Forelimb muscle (tissue), 1 donor: ENCODE measurements around the gene LTA4H. TPM values are rescaled to one million over a fixed set of nuclear protein-coding genes. Genes with fewer than 3 reads are reported as not detected.

Experiments used
- DNase-seq: peaks from one replicate; pipeline ENCODE4 v3.0.0-alpha.2; 2013; ENCODE audit warnings: low read depth
- polyA plus RNA-seq: library from polyadenylated mRNA; unstranded; fragments of 120-200 nt; gene quantifications from one replicate; pipeline ENCODE4 v1.2.1, GENCODE V29; 2013; ENCODE audit not compliant: insufficient read length

The LTA4H gene
- polyA plus RNA-seq, 1 donor, result 74.4 TPM

DNA sequence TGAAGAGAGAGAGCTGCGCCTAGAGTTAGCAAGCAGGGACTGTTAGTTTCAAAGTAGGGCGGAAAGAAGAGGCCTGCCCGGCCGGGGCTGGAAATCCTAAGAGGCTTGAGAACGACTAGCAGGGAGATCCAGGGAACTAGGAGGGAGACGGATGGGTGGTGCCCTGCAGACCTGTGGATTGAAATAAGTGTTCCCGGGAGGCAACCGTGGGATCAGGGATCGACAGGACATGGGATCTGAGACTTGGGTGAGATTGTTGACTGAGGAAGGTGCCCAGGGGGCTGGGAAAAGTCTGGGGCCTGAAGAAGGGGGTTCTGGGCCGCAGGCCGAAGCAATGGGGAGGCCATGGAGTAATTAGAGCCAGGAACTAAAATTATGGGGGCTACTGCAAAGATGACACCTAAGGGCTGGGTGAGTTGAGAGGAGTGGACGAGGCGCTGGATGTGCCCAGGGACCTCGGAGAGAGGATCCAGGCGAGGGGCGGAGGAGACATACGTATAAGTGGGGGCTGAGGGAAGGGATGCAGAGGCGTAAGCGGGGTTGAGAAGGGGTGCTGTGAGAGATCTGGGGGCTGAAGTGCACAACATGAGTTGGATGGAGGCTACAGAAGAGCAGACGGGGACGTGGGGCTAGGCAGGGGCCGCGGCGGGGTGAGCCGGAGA lies 635 bp downstream of the LTA4H start:
- DNase-seq, result no peak

DNA sequence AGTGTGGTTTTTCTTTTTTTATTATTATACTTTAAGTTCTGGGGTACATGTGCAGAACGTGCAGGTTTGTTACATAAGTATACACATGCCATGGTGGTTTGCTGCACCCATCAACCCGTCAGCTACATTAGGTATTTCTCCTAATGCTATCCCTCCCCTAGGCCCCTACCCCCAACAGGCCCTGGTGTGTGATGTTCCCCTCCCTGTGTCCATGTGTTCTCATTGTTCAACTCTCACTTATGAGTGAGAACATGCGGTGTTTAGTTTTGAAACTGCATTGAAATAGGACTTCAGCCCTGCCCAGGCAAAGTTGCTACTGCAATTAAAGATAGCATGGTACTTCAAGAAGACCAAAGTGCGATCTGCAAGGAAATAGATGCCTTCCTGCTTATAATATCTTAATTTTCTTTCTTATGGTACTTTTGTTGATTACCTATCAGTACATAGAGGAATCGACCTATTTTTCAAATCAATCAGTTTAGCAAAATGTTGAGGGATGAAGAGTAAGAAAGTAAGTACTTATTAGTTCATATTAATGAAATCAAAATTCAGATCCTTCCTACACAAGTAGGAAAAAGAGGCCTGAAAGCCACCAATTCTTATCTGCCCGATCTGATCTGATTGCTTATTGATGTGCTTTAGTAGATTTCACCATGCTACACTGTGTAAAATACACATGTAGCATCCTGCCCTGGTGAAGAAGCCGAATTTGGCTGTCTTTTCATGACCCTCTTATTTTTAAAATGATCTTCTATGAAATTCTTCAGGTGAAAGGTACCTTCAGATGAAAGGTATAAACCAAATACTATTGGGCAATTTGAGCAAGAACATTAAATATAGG lies 1.6 kb downstream of the LTA4H start:
- no peak for DNase-seq

DNA sequence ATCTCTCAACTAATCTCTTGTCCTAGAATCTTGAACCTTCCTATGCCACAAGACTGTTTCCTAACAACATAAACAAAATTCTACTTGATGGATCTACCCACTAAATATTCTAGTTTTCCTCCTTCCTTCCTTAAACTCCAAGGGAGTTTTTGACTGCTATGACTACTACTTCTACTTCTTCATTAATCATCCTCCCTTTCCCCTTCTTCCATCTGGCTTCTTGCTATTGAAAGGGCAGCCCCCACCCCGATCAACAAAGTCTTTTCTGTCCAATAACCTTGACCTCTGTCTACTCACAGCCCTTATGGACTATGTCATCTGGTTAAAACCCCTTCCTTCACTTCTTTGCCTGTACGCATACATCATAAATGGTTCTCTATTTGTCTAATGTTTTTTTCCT lies 5.6 kb downstream of the LTA4H start:
- DNase-seq, result no peak

DNA sequence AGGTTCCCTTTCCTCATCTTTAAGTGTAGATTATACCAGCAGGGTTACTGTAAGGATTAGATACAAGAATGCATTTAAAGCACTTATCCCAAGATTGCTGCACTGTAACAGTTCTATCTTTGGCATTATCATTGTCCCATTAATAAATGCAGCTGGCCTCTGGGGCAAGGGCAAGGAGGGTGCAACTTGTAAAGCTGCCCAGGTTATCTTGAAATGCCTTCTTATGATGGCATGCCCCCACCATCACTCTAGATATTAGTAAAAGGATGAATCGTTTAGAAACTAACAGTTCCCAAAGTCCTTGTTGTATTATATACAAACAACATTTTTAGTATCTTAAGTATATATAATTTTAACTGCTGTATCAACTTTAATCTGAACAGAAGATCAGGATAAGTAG lies 6.8 kb downstream of the LTA4H start:
- DNase-seq, result no peak

DNA sequence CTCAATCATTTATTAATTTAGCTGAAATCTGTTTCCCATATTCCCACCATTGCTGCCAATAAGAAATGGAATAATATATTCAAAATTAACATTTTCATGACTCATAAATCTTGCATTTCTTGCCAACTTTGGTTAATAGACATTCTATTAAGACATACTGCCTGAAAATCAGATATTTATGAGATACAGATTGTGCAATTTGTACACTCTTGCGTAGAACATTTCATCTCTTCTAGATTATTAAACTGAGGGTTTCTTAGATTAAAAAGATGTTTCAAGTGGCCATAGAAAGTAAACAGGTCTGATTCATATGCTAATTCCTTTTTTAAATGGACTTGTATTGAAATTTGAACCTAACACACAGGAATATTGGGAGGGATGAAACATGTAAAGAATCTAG lies 9.1 kb downstream of the LTA4H start:
- DNase-seq, result no peak

DNA sequence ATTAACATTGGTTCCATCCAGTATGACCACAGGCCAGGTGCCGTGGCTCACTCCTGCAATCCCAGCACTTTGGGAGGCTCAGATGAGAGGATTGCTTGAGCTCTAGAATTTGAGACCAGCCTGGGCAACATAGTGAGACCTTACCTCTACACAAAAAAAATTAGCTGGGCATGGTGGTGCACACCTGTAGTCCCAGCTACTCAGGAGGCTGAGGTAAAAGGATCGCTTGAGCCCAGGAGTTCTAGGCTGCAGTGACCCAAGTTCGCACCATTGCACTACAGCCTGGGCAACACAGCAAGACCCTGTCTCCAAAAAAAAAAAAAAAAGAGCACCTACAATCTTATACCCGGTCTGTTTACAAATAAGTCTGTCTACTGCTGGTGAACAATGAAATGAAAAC lies 9.9 kb downstream of the LTA4H start:
- DNase-seq, result no peak

DNA sequence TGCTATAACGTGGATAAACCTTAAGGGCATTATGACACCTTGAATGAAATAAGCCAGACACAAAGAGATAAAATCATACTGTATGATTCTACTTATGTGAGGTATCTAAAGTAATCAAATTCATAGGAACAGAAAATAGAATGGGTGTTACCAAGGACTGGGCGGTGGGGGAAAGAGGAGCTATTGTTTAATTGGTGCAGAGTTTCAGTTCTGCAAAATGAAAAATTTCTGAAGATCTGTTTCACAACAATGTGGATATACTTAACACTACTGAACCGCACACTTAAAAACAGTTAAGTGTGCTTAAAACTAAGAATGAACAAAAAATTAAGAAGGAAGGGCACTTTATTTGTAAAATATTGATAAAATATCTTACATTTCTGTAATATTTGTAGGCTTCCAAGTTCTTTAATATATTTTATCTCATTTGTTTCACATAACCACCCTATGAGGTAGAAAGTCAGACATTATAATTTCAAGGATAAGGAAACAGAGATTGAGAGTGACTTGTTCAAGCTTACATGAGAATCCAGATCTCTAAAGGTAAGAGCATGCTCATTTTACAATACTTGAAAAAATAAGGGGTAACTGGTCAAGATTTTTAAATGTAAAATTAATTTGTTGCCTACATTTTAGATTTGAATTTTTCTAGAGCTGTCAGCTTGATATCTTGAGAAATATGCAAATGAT lies 14.9 kb downstream of the LTA4H start:
- no peak for DNase-seq

DNA sequence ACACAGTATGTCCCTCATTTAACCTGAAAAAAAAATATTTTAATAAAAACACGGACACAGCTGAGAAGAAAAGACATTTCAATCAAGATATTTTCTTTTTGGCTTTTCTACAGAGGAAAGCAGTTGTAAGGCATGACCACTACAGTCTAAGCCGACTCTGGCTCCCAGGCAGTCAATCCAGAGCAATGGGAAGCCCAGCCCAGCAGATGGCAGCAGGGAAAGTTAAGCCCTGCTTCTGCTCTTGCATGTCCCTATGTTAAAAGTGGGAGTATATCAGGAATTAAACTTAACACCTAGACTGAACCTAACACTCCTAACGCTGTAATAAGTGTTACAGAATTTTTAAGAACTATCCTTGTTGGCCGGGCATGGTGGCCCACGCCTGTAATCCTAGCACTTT lies 19.7 kb downstream of the LTA4H start:
- no peak for DNase-seq

DNA sequence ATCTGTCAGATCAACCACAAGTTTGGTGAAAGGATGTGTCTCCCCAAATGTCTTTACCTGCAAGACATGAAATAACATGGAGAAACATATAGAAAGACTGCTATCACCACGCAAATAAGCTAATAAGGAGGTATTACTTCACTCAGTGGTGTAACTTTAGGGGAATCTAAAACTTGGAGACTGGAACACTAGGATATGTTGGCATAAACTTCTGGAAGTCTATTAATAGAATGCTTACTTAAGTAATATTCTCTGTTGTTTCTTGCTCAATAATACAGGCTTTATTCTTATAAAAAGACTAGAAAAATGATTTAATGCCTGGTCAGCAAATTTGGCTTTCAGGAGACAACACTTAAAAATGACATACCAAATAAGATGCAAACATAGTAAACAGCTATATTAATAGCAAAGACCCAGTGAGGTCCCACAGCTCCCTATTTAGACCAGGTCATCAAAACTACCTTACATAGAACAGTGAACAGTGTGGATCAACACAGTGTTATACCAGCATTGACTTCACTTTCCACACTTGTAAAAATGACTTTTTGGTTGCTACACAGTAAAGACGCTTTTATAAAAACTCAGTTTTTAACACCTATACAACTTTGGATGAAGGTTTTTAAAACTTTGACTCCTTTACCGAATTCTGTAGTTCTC lies 20.3 kb downstream of the LTA4H start:
- no peak for DNase-seq

DNA sequence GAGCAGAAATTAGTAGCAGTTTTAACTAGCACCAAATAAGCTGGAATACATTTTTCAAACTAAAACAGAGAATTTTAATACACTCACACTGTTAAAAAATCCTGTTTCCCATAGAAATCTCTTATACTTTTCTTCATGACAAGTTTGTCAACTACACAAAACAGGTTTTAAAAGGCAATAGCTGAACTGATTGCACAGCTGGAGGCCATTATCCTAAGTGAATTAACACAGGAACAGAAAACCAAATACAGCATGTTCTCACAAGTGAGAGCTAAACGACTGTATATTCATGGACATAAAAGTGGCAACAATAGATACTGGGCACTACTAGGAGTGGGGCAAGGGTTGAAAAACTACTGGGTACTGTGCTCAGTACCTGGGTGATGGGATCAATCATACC lies 27.7 kb downstream of the LTA4H start:
- DNase-seq, result no peak

DNA sequence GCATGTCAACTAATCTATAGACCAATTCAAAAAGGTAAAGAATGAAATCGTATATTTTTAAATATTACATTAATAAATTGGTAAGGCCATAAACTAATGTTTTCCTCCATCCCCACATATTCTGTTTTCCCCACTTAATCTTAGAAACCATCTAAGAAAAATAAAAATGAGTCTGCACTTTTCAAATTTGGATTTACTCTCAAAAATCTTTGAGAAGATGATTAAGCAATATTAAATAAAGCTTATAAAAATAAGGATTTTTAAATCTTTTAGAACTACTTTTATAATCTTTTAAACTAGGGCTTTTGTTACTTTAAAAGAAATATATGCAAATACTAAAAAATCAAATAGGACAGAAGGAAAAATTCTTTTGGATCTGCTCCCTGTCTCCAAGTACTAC lies 28.7 kb downstream of the LTA4H start:
- DNase-seq, result no peak

DNA sequence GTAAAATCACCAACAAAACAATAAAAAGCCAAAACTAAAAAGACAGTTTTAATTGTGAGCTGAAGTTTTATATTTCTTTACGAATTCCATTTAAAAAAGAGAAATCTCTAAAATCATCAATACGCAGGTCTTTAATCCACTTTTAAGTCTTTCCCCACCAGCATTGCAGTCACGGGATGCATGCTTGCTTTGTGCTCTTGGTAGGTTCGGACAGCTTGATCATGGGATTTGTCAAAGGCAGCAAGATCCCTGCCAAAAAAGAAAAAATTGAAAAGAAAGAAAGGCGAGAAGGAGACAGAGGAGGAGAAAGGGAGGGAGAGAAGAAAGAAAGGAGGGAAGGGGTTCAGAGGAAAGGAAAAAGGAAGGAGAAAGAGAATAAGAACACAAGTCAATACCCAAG lies 34.5 kb downstream of the LTA4H start:
- no peak for DNase-seq

DNA sequence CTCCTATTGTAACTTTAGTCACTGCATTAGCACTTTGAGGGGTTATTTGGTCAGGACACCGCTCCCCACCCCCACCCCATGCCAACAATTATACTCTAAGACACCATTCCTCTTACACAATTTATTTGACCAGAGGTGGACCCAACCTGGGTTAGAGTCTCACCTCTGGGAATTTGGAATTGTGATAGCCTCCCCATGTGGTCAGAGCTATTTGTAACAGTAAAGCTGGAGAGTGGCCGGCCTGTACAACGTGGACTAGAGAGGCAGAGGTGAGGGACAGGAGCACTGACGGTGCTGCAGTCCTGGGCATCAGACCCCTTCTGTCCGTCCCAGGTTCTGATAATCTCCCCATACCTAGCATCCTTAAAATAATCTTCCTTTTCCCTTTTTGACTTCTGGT lies 35.9 kb downstream of the LTA4H start:
- no peak for DNase-seq

DNA sequence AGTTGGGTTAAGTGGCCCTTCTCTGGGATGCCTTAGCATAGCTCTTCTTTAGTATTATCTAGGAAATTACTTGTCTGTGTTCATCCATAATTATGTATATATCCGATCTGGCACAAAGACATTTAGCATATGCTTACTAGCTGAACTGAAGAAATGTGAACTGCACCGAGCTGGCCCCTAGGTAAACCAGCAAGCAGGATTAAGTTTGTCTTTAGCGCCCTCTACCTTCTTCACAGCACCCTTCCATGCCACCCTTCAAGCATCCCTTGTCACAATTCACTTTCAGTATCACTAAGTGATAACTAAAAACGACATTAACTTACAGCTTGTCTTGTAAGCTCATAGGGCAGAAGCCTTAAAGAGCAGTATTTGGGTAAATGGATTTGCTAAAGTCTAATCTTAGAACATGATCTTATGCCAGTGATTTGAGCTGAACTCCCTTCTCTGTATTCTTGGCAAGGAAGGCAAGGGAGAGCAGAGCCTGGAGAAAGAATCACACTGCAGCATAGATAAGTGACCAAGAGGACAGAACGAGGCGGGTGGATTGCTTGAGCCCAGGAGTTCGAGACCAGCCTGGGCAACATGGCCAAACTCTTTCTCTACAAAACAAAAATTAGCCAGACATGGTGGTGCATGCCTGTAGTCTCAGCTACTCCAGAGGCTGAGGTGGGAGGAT lies 36.6 kb downstream of the LTA4H start:
- DNase-seq, result peak; percentile 22

DNA sequence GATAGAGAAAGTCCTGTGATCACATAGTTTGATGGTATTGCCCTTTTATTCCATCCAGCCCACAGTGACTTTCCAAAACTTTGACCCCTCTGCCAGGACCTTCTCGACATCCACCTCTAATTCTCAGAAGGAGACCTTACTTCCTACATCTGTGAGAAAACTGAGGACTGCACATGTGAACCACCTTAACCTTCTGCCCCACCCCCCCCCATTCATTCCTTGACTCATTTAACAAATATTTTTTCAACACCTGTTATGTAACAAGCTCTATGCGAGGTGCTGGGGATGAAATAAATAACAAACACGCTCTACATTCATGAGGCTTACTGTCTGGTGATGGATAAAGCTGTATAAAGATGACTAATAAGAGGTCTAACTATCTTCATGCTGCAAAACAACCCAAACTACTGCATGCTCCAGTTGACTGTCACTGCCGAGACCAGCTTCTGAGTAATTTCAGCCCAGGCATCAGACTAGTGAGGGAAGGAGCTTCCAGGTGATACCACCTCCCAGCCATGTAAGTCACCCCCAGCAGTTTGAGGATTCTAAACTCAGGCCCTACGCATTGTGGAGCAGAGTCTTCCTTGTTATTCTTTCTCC lies 37.4 kb downstream of the LTA4H start:
- DNase-seq, result no peak

DNA sequence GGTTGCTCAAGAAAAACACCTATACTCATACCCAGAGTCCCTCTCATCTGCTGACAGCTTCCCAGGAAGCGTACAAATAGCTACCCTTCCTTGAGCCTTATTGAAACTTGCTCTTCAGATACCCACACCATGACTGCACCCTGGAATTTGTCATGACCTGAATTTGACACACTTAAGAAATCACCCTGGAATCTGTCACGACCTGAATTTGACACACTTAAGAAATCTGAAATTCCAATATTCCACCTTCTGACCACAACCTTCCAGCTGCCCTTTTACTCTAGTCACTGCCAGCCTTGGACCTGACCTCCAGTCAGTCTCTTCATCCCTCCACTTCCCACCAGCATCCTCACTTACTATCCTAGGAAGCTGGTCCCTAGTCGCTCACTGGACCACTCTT lies 38.1 kb downstream of the LTA4H start:
- no peak for DNase-seq

DNA sequence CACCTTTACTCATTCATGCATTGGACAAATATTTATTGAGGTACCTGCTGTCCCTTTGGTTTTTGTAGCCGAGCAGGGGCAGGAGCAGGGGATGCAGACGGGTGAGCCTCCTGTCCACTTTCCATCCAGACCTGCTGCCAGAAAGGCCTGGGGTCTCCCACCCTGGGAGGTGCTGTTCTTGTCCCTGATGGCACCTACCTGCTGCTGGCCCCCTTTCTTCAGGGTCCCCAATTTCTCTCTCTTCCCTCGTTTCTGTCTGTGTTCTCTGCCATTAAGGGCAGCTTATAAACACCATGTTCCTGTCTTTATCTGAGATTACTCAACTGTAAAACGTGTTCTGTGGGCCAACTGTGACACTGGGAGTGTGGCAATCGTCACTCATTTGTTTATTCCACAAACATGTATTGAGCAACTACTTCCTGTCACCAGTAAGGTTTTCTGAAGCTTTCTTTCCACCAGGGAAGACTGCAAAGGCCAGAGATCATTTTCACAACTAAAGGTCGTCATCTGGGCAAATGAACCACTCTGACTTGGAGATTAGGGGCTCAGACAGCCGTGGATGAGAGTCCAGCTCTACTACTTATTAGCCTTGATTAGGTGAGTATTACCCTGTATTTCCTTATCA lies 39.2 kb downstream of the LTA4H start, which contains the start of gene HAL:
TSS of gene HAL (minus strand) at position 311 of the 625 bp plus-strand sequence. CDS start 434 bp downstream, outside the sequence.
- no peak for DNase-seq

DNA sequence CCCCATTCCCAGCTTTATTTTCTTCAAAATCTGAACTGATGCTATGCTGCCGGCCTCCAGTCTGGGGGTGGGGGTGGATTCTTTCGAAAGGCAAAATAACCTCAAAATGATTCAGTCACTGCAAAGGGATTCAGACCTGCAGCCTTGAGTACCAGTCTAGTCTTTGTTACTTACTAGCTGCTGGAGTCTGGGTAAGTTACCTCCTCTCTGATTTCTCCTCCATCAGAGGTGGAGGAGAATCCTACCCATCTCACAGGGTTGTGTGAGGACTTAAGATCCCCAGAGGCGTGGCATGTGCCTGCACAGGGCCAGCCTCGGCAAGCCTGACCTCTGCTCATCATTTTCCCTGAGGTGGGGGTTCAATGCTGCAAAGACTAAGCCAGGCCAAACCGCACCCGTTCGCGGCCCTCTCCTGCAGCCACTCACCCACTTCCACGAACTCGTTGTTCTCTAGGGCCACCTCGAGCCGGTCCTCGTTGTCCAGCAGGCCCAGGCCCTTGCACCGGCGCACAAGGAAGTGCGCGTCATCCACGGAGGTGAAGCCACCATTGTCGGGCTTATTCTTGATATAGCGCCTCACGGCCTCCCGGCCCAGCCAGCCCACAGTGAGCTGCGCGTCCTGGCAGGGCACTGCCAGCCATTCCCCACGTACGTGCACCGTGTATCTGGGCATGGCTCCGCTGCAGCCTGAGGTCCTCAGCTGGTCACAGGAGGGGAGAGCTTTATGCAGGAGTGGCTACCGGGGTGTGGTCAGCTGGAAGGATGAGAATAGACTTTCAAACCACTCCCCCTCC lies 40.0 kb downstream of the LTA4H start:
- no peak for DNase-seq

DNA sequence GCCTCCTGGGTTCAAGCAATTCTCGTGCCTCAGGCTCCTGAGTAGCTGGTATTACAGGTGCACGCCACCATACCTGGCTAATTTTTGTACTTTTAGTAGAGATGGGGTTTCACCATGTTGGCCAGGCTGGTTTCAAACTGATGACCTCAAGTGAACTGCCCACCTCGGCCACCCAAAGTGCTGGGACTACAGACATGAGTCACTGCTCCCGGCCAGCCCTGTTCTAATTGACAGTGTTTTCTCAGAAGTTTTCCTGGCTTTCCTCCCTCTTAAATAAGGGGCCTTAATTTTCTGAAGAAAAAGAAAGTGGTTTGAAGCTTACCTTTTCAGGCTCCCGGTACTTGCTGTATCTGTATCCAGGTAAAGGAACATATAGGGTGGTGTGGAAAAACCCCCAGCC lies 40.9 kb downstream of the LTA4H start:
- no peak for DNase-seq

DNA sequence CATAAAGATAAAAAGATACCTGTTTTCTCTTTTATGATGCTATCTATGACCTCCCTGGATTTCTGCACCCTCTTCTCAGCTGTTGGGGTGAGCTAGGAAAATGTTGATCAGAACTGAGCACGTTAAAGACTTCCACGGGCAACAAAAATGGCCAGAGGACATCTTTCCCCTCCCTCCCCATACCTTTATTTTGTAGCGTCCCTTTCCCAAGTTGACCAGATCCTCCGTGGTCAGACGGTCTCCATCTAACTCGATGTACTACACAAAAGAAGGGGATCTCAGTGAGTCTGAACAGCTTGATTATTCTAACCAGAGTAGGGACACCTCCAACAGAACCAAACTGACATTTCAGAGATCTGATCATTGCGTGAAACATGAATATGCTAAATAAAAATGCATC lies 41.5 kb downstream of the LTA4H start:
- no peak for DNase-seq
